ENCODE measurements around the gene PES1.
A peak's percentile ranks its signal among the peaks of the same experiment; 100 is the strongest.

Gene PES1

DNA sequence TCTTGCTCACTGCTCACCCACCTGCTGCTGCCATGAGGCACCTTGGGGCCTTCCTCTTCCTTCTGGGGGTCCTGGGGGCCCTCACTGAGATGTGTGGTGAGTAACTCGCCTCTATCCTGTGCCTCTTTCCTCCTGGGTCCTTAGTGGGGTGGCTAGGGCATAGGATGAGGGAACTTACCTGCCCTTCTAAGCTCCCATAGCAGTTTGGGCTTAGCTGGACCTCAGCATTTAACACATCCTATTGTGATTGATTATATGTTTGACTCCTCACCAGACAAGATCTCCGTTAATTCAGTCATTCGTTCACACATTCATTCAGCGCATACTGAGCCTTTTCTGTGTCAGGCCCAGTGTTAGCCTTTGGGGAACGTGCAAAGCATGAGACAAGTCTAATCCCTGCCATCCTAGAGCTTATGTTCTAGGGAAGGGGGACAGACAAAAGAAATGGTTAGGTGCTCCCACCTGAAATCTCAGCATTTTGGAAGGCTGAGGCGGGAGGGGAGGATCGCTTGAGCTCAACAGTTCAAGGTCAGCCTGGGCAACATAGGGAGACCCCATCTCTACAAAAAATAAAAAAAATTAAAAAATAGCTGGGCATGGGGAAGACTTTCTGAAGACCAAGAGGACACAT is 15.7 kb upstream of the PES1 start:
- DNase-seq (ENCODE audit: low read depth), result no peak
- H3K4me3 ChIP-seq (ENCODE audit: low read depth, low read length), result peak overlapping the region; percentile 68
- TF ChIP-seq, protein P1, sequence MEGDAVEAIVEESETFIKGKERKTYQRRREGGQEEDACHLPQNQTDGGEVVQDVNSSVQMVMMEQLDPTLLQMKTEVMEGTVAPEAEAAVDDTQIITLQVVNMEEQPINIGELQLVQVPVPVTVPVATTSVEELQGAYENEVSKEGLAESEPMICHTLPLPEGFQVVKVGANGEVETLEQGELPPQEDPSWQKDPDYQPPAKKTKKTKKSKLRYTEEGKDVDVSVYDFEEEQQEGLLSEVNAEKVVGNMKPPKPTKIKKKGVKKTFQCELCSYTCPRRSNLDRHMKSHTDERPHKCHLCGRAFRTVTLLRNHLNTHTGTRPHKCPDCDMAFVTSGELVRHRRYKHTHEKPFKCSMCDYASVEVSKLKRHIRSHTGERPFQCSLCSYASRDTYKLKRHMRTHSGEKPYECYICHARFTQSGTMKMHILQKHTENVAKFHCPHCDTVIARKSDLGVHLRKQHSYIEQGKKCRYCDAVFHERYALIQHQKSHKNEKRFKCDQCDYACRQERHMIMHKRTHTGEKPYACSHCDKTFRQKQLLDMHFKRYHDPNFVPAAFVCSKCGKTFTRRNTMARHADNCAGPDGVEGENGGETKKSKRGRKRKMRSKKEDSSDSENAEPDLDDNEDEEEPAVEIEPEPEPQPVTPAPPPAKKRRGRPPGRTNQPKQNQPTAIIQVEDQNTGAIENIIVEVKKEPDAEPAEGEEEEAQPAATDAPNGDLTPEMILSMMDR (conservative IDR thresholded peaks at IDR 0.05; ENCODE audit: low read depth, low read length), result no peak

DNA sequence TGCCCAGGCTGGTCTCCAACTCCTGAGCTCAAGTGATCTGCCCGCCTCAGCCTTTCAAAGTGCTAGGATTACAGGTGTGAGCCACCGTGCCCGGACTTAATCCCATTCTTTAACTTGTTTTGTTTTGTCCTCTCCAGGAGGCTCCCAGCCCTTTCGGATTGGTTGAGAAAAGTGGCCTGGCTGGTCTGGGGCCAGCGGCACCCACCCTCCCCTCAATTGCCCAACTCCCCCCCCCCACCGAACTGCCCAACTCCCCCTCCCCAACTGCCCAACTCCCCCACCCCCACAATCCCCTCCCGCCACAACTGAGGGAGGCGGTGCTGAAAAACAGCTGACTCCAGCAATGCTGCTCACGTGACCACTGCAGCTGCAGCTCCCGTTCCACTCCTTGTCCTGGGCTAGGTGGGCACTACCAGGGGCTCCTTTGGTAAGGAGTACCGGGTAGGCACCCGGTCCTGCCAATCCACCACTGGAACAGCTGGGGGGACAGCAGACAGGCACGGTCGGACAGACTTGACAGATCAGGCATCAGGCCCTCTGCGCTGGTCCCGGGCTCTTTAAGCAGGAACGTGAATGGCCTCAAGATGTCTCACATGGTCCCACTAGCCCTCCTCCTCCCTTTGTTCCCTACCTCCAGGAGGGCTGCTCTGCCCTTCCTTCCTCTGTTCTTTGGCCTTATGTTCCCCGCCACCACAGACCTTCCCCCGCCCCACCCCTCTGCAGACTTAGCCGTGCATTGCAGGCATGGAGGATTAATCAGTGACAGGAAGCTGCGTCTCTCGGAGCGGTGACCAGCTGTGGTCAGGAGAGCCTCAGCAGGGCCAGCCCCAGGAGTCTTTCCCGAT is 15.0 kb upstream of the PES1 start, which contains the start of gene TCN2:
Gene TCN2 (plus strand): TSS at position 720 of the 845 bp plus-strand sequence. CDS start 158 bp downstream, outside the sequence.
- H3K4me3 ChIP-seq (ENCODE audit: low read depth, low read length), result peak within 1 kb of the TSS; percentile 68
- TF ChIP-seq, protein P1 (conservative IDR thresholded peaks at IDR 0.05; ENCODE audit: low read depth, low read length), result peak; percentile 14
- peak; percentile 90 for DNase-seq (ENCODE audit: low read depth)

DNA sequence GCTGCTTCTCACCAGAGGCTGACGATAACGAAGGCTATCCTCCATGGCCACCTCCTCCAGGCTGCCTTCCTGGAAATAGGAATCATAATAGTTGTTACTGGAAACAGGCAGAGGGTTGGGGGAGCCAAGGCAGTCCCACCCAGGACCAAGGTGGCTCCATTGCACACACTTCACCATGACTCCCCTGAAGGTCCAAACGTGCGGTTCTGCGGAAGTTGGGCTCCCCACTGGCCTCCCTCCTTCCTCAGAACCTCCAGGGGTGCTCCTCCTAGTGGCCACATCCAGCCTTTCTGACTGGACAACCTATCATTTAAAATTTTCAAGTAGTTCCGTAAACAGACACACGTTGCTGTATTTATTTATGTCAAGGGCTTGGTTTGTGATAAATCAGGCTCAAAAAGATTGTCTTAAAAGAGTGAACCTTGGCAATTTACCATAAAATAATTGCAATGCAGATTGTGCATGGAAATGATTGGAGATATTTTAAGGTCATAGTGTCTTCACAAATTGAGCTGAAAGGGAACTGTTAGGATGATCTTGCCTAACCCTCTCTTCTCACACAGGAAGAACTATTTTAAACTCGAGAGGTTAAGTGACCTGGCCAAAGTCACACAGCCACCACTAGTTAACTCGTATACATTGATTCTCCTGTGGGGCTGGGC is 13.9 kb upstream of the PES1 start:
- H3K4me3 ChIP-seq (ENCODE audit: low read depth, low read length), result peak overlapping the region; percentile 68
- DNase-seq (ENCODE audit: low read depth), result peak; percentile 72
- TF ChIP-seq, protein P1 (conservative IDR thresholded peaks at IDR 0.05; ENCODE audit: low read depth, low read length), result peak; percentile 86

DNA sequence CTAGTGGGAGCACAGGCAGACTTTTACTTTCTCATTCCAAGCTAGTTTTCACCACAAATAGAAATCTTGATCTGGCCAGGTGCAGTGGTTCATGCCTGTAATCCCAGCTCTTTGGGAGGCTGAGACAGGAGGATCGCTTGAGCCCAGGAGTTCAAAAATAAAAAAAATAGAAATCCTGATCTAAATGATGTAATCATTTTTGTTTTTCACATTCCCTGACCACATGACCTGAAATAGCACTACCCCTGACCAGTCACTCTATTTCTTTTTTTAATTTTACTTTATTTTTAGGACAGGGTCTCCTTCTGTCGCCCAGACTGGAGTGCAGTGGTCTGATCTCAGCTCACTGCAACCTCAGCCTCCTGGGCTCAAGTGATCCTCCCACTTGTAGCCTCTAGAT is 13.0 kb upstream of the PES1 start:
- TF ChIP-seq, protein P1 (conservative IDR thresholded peaks at IDR 0.05; ENCODE audit: low read depth, low read length), result no peak
- no peak overlapping the region for H3K4me3 ChIP-seq (ENCODE audit: low read depth, low read length)
- no peak for DNase-seq (ENCODE audit: low read depth)

DNA sequence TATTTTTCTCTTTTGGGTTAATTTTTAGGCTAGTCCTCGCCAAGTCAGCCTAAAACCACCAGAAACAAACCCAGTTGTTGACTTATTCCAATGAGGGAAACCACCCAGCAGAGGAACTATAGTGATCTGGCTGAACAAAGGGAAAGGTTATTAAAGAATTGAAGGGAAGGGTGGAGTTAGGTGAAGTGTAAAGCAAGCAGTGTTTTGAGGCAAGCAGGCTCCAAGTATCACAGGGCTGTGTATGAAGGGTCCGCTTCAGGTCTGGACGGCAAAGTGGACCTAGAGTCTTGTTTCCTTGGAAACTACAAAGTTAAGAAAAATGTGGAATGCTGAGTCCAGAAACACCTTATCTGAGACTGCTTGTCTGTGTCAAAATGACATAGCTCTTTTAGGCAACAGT is 12.1 kb upstream of the PES1 start:
- no peak for DNase-seq (ENCODE audit: low read depth)
- TF ChIP-seq, protein P1 (conservative IDR thresholded peaks at IDR 0.05; ENCODE audit: low read depth, low read length), result no peak
- H3K4me3 ChIP-seq (ENCODE audit: low read depth, low read length), result no peak overlapping the region

DNA sequence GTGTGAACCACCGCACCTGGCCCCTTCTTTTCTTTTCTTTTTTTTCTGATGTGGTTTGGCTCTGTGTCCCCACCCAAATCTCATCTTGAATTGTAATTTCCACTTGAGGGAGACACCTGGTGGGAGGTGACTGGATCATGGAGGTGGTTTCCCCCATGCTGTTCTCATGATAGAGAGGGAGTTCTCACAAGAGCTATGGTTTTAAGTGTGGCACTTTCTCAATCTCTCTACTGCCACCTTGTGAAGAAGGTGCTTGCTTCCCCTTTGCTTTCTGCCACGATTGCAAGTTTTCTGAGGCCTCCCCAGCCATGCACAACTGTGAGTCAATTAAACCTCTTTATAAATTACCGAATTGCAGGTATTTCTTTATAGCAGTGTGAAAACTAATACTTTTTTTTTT is 10.3 kb upstream of the PES1 start:
- TF ChIP-seq, protein P1 (conservative IDR thresholded peaks at IDR 0.05; ENCODE audit: low read depth, low read length), result peak; percentile 64
- no peak overlapping the region for H3K4me3 ChIP-seq (ENCODE audit: low read depth, low read length)
- DNase-seq (ENCODE audit: low read depth), result peak; percentile 74

Data from choroid plexus epithelial cell (primary cell).